GM12878 (cell line): ENCODE results near the gene RPL38. TPM values are rescaled to one million over a fixed set of nuclear protein-coding genes. Genes with fewer than 3 reads are reported as not detected.

ENCODE experiments used
- ATAC-seq: fragments of 200-7000 bp; cut with Tn5 transposase; 3 replicates; pipeline ENCODE4 v1.9.1; 2020; ENCODE audit warnings: mild to moderate bottlenecking, moderate library complexity
- BruUV-seq: library from RNA; stranded (reverse); fragments of 400-500 nt; replicated peaks from 2 replicates; lab custom pipeline; 2021; lab: Mats Ljungman, UMichigan
- CTCF ChIA-PET: fragments of 300-600 bp; sonication (Branson Sonifier 250); formaldehyde crosslinking; extraction: SDS; loops from one replicate; lab custom pipeline; 2021; ENCODE audit warnings: inconsistent platforms; lab: Yijun Ruan, JAX
- POLR2A ChIA-PET: fragments of 350-600 bp; formaldehyde crosslinking; extraction: SDS; loops from one replicate; lab custom pipeline; 2021; ENCODE audit warnings: inconsistent platforms; lab: Charles Lee
- RAD21 ChIA-PET: fragments of 300-600 bp; sonication (Branson Sonifier 250); formaldehyde crosslinking; loops from one replicate; lab custom pipeline; 2023; ENCODE audit warnings: antibody characterized with exemption; ENCODE audit not compliant: unreplicated experiment; lab: Charles Lee
- SMC1A ChIA-PET: fragments of 300-600 bp; sonication (Branson Sonifier 250); formaldehyde crosslinking; loops from one replicate; lab custom pipeline; 2023; ENCODE audit not compliant: unreplicated experiment, uncharacterized antibody; lab: Charles Lee
- DNase-seq: peaks from one replicate; pipeline ENCODE4 v3.0.0-alpha.2; 2011; ENCODE audit warnings: low read depth, low spot score
- FAIRE-seq: peaks from 3 replicates; lab custom pipeline; 2011; peaks lifted over from hg19 to GRCh38; lab: Jason Lieb, UNC
- H2AFZ ChIP-seq: 2 replicates; pipeline ENCODE4 v1.6.0; 2011; ENCODE audit warnings: low read depth, low read length, control low read depth; ENCODE audit not compliant: control insufficient read depth
- H3K27ac ChIP-seq: 2 replicates; pipeline ENCODE4 v1.5.1; 2011; ENCODE audit warnings: control low read depth; ENCODE audit not compliant: control insufficient read depth, insufficient read depth
- H3K27me3 ChIP-seq, 2 experiments: replicated peaks in 1 of 2; 2 replicates each; pipeline versions ENCODE4 v1.6.0 to v1.6.1; 2011; ENCODE audit warnings: low read length in 1 of 2; ENCODE audit not compliant: control insufficient read depth in 2 of 2, insufficient read depth in 2 of 2
- H3K36me3 ChIP-seq, 2 experiments: 2 replicates each; pipeline ENCODE4 v1.5.1; 2011; ENCODE audit warnings: low read length in 1 of 2; ENCODE audit not compliant: control insufficient read depth in 2 of 2, insufficient read depth in 2 of 2
- H3K4me1 ChIP-seq: 2 replicates; pipeline ENCODE4 v1.6.1; 2011; ENCODE audit warnings: mild to moderate bottlenecking, low read length, moderate library complexity, mixed read lengths; ENCODE audit not compliant: control insufficient read depth, insufficient read depth
- H3K4me2 ChIP-seq: 2 replicates; pipeline ENCODE4 v1.6.0; 2011; ENCODE audit warnings: control low read depth; ENCODE audit not compliant: control insufficient read depth, insufficient read depth
- H3K4me3 ChIP-seq: fragments of 200-600 bp; sonication (generic); 2 replicates; pipeline ENCODE4 v1.5.1; 2016
- H3K79me2 ChIP-seq: 2 replicates; pipeline ENCODE4 v1.6.0; 2011; ENCODE audit warnings: low read length; ENCODE audit not compliant: control insufficient read depth, insufficient read depth
- H3K9ac ChIP-seq: 2 replicates; pipeline ENCODE4 v1.8.0; 2011; ENCODE audit warnings: low read length, control low read depth, mixed read lengths; ENCODE audit not compliant: control insufficient read depth, insufficient read depth
- H3K9me3 ChIP-seq: replicated peaks from 3 replicates; pipeline ENCODE4 v1.5.1; 2011; ENCODE audit warnings: mild to moderate bottlenecking, low read length; ENCODE audit not compliant: control insufficient read depth, insufficient read depth
- H4K20me1 ChIP-seq: 2 replicates; pipeline ENCODE4 v1.6.0; 2011; ENCODE audit not compliant: control insufficient read depth, insufficient read depth
- IKZF2 ChIP-seq, 2 experiments: fragments of 450-650 bp; IDR thresholded peaks; 2 replicates each; pipeline ENCODE4 v1.6.1; 2017; ENCODE audit warnings: mild to moderate bottlenecking in 2 of 2, moderate library complexity in 2 of 2
- SMAD5 ChIP-seq: IDR thresholded peaks from 2 replicates; pipeline ENCODE4 v1.6.1; 2016; ENCODE audit warnings: antibody characterized with exemption, low read depth
- SRF ChIP-seq, 2 experiments: IDR thresholded peaks; 2 replicates each; pipeline ENCODE4 v1.6.1; 2011; ENCODE audit warnings: low read depth in 2 of 2, low read length in 2 of 2, mild to moderate bottlenecking in 1 of 2, moderate library complexity in 1 of 2
- ZNF384 ChIP-seq: IDR thresholded peaks from 2 replicates; pipeline ENCODE4 v1.6.1; 2012; ENCODE audit warnings: low read depth, mild to moderate bottlenecking, low read length, improper control_type of control experiment, borderline replicate concordance
- WGBS: methylation state at CpG from one replicate; pipeline ENCODE4 v1.1.6; 2016; ENCODE audit warnings: low lambda C conversion rate; ENCODE audit not compliant: insufficient replicate concordance, insufficient coverage; ENCODE audit errors: missing lambda C conversion rate; 5-methylcytosine and 5-hydroxymethylcytosine counted together
- in situ Hi-C: fragments of 300-500 bp; cut with MboI; formaldehyde crosslinking; loops from 9 replicates; pipeline ENCODE4 v1.14.3; 2018; ENCODE audit warnings: mixed read lengths
- intact Hi-C: fragments of 100-400 bp; cut with micrococcal nuclease; formaldehyde crosslinking; loops from one replicate; pipeline ENCODE4 v1.14.2; 2022; ENCODE audit not compliant: unreplicated experiment
- polyA plus RNA-seq, 11 experiments: library from polyadenylated mRNA; depleted of rRNA in 4 of 11; unstranded in 6 of 11; stranded (reverse) in 5 of 11; fragments of >200 nt; fragmentation: Nextera tagmentation in 4 of 11; fragmentation: Illumina TruSeq in 1 of 11; extraction: Ambion mirVana in 4 of 11; extraction: Trizol in 1 of 11; gene quantifications; 1 replicate in 1 of 11; 2 replicates in 10 of 11; pipeline versions ENCODE4 v1.2.1 to v1.2.3, GENCODE V29; 2011 to 2016; ENCODE audit warnings: inconsistent platforms in 2 of 11, missing spikeins in 2 of 11, low read depth in 1 of 11
- total RNA-seq, 4 experiments: library from RNA; depleted of rRNA in 3 of 4; stranded (reverse); fragments of >200 nt in 3 of 4; fragmentation: Illumina TruSeq in 1 of 4; extraction: Trizol in 1 of 4; gene quantifications; 2 replicates each; pipeline versions ENCODE4 v1.2.1 to v1.2.3, GENCODE V29; 2013 to 2021
- TF ChIP-seq, protein P1 (sequence below): IDR thresholded peaks from 2 replicates; pipeline ENCODE4 v1.6.1; 2011; ENCODE audit warnings: borderline replicate concordance, low read depth, mild to moderate bottlenecking, moderate library complexity, mixed read lengths, low read length; ENCODE audit not compliant: insufficient read depth; ENCODE audit errors: extremely low read length
- TF ChIP-seq, protein P2 (sequence below): fragments of 450-650 bp; conservative IDR thresholded peaks from 2 replicates; pipeline ENCODE4 v1.6.1; 2017; ENCODE audit warnings: mild to moderate bottlenecking, moderate library complexity

Gene RPL38
- total and polyA plus RNA-seq, 10 of the 15 experiments (the other 5 are each of a cell fraction or from before 2014, with no cell fraction given) = 1,318 to 4,938 (median 2,673) TPM

DNA sequence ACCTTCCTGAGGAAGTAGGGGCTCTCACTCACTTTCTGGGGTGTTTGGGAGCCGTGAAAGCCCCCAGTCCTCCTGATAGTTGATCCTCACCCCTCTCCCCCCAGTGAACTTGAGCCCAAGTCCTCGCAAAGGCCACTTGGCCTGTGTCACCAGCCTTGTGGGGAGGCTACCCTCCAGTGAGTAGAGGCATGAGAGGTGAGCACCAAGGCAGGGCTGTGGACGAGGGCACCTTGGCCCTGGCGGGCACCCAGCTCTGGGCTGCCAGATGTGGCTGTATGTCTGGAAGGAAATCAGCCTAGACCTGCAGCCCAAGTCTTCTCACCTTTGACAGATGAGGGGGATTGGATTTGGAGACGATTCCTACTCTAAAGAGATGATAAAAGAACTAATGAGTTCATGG lies 13.0 kb downstream of the RPL38 start (continued):
- TF ChIP-seq, protein P1, sequence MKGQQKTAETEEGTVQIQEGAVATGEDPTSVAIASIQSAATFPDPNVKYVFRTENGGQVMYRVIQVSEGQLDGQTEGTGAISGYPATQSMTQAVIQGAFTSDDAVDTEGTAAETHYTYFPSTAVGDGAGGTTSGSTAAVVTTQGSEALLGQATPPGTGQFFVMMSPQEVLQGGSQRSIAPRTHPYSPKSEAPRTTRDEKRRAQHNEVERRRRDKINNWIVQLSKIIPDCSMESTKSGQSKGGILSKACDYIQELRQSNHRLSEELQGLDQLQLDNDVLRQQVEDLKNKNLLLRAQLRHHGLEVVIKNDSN = no peak
- no peak for TF ChIP-seq IKZF2 (IDR thresholded peaks at IDR 0.05)

DNA sequence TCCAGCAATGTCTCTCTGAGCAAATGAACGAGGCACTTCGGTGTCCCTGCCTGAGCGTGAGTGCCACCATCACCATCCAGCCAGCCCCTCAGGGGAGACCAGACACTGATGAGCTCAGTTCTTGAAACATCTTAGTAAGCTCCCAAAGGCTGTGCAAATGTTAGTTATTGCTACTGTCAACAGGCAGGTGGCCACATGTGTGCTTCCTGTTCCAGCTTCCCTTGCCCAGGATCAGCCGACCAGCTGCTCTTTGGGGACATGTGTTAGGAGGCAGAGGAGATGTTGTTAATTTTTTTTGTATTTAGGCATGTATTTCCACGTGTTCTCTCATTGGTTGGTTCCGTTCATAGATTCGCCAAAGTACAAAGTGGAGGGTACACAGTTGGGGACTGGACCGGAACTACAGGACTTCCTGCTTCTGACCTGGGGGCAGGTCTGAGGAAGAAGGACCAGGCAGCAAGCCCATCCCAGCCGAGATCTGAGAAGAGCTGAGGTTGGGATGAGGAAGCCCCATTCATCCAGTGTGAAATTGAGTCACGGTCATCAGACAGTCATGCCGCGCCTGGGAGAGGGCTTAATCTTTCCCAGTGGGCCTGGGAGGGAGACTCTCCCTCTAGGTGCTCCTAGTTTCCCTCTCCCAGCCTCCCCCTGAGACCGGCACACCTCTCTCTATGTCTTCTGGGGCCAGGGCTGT lies 13.7 kb downstream of the RPL38 start:
- FAIRE-seq = no peak
- Histone ChIP-seq H3K27ac (no peak overlapping the region), H3K36me3 (no peaks in the 10 kb centered on the region; a peak in 1 of 4 replicates), H3K79me2 (peaks cover 13% of the 10 kb centered on the region), H3K4me1 (peaks cover 22% of the 10 kb centered on the region), H3K4me3 (no peak overlapping the region), H4K20me1 (no peaks in the 10 kb centered on the region), H2AFZ (no peak overlapping the region), H3K27me3 (no peaks in the 10 kb centered on the region), H3K9ac (no peak overlapping the region), H3K4me2 (no peak overlapping the region), H3K9me3 (no peaks in the 10 kb centered on the region)
- CTCF ChIA-PET = interaction anchor here (1.3 to 2.4 kb wide), 2 partner anchors 14 to 79 kb away, joined by 3 to 8 read pairs; partner anchors contain the start of gene RPL38
- intact Hi-C loops = no loop called here
- in situ Hi-C loops = loop anchor here (10.0 kb wide), 1 partner anchor 58 kb away; the partner anchor contains the start of gene DNAI2
- TF ChIP-seq SRF (IDR thresholded peaks at IDR 0.05; ENCODE audit: low read depth in 2 of 2, low read length in 2 of 2) (no peak), ZNF384 (no peak), SMAD5 (no peak)
- TF ChIP-seq, protein P2, sequence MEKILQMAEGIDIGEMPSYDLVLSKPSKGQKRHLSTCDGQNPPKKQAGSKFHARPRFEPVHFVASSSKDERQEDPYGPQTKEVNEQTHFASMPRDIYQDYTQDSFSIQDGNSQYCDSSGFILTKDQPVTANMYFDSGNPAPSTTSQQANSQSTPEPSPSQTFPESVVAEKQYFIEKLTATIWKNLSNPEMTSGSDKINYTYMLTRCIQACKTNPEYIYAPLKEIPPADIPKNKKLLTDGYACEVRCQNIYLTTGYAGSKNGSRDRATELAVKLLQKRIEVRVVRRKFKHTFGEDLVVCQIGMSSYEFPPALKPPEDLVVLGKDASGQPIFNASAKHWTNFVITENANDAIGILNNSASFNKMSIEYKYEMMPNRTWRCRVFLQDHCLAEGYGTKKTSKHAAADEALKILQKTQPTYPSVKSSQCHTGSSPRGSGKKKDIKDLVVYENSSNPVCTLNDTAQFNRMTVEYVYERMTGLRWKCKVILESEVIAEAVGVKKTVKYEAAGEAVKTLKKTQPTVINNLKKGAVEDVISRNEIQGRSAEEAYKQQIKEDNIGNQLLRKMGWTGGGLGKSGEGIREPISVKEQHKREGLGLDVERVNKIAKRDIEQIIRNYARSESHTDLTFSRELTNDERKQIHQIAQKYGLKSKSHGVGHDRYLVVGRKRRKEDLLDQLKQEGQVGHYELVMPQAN = no peak
- RAD21 ChIA-PET = interaction anchor here (1.0 kb wide), 1 partner anchor 38 kb away, joined by 3 read pairs; no protein-coding TSS in a partner anchor
- SMC1A ChIA-PET = interaction anchor here (0.9 to 1.0 kb wide), 2 partner anchors 14 to 70 kb away, joined by 3 read pairs; no protein-coding TSS in a partner anchor
- 59% methylated on average over 13 of the region's 13 CpGs for WGBS
- ATAC-seq = no peak
- no peak for DNase-seq
- BruUV-seq = no TSS peak
- POLR2A ChIA-PET = no interaction called here
